HG02870 (cell line): Measurements from ENCODE around the gene STIM2.

ENCODE experiments used
- ATAC-seq: cut with Tn5 transposase; IDR thresholded peaks from one replicate; pipeline ENCODE4 v1.9.1; 2021; ENCODE audit warnings: mild to moderate bottlenecking, moderate library complexity; ENCODE audit not compliant: unreplicated experiment

STIM2 gene

DNA sequence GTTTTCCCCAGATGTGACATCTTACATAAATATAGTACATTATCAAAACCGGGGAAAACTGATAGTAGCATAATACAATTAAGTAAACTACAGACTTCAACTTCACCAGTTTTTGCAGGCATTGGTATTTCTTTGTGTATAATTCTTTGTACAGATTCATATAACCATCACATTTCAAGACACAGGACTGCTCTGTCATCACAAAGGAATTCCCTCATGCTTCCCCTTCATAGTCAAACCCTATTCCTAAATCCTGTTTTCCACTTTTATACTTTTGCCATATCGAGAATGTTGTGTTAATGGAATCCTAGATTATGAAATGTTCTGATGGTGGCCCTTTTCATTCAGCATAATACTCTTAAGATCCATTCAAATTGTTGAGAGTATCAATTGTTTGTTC lies 36.0 kb downstream of the STIM2 start:
- no peak for ATAC-seq

DNA sequence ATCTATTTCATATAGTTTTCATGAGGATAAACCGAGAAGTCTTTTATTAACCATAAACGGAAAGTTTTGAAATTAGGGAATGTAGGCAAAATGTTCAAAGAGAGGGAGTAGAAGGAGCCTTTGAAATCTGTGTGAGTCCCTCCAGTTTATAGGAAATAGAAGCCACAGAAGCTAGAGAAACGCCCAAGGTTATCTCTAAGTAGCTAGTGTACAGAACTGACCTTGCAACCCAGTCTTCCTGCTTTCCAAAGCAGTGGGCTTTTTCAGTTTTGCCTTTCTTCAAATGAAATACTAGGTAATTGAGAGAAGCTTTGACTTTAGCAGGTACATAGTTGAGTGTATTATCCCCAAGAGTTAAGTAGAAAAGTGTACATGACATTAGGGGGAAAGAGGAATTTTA lies 39.4 kb downstream of the STIM2 start:
- ATAC-seq: no peak

DNA sequence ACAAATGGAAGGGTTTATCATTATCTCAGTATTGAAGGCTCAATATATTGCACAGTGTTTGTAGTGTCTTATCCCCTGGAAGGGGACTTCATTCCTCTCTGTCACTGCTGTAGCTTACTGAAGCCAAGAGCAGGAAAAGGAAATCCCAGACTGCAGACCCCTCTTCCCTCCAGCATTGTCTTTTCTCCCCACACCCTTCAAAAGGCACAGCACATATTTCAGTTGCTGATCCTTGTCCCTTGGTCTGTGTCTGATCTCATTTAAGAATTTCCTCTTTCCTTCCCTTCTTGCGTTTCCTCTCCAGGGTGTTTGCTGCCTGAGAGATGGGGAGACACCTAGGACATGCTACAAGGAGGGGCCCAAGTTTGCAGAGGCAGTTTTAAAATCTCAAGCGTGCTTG lies 40.1 kb downstream of the STIM2 start:
- no peak for ATAC-seq

DNA sequence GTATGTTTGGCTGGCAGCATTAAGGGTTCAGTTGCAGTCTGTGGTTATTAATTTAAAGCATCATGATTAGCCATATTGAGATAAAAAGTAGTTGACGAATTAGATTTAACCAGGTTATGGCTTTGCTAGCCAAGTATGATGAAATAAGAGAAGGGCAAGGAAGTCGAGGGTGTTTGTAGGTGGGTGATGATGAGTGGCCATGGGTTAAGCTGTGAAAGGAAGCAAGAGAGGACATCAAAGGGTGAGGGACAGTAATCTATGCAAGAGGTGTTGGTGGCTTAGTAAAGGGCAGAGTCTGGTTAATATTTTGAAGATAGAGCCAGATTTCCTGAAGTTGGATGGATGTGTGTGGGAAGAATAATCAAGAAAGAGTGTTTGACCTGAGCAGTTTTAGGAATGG lies 44.5 kb downstream of the STIM2 start:
- ATAC-seq: no peak

DNA sequence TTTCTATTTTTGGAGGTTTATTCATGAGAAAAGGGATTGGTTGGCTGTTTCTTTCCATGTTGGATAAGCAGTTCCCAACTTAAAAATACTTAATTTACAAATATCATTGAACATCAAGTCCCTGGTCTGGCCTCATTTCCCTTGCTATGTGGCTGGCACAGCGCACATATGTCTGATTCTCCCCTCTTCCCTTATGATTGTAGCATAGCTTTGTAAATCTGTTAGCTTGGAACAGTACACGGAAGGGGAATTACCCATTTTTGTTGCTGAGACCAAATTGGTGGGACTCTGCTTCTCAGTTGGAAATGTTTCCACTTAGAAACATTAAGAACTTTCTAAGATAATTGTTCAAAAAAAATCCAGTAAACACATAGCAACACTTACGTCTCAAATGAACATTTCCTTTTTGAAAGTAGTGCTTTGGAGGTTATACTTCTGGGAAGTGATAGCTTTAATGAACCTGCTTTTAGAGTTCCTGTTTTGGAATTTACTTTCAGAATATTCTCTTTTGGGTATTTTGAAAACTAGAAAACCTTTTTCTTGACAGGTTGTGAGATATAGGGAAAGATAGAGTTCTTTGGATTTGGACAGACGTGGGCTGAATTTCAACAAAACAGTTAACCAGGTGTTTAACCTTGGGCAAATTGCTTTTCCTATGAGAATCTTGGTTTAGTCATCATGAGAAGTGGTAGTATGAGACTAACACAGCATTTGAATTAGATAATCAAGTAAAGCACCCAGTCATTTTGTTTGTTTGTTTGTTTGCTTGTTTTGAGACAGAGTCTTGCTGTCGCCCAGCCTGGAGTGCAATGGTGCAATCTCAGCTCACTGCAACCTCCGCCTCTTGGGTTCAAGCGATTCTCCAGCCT lies 47.3 kb downstream of the STIM2 start:
- peak; percentile 68 for ATAC-seq

DNA sequence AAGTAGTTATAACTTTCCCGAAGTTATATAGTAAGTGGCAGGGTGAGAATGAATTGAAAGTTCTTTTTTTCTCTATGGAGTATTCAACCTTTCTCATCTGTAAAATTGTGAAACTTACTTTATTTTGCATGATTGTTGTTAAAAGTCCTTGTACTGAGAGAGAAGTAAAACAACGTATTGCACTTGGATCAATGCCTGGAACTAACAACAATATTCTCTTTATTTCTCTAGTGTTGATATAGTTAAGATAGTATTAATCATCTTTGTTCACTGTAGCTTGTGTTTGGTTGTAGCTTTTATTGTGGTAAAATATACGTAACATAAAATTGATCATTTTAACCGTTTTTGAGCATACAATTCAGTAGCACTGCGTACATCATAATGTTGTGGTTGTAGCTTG lies 48.7 kb downstream of the STIM2 start:
- no peak for ATAC-seq

DNA sequence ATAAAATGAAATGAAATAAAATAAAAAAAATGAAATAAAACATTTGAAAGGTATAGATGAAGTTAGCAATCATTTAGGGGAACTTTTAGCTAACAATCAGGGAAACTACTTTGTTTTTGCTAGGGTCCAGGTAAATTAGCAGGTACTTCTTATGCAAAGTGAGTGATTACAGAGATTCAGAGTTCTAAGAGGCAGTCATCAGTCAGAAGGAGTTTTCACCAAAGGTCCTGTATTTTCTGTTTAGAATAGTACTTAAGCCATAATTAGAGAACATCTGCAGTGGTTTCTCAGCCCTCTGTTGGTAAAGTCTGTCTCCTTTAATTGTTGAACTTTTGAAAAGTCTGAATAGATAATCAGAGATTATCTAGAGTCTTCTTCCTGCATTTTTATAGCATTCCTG lies 50.6 kb downstream of the STIM2 start:
- ATAC-seq: no peak

DNA sequence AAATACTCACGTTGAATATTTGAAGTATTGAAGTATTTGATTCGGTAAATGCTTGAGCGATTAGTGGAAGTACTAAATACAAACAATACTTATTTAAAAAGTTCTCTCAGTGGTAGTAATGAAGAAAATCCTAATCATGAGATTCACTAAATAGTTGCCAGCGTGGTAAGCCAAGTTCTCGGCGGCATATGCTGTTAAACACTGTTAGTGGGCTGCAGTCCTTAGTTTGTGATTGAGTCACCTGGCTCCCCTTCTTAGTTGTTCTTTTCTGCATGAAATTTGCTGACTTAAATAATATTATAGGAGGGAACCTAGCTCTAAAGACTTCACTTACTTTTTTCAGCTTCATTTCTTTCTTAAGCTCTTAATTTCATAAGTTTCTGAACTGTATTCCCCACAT lies 51.4 kb downstream of the STIM2 start:
- ATAC-seq: no peak

DNA sequence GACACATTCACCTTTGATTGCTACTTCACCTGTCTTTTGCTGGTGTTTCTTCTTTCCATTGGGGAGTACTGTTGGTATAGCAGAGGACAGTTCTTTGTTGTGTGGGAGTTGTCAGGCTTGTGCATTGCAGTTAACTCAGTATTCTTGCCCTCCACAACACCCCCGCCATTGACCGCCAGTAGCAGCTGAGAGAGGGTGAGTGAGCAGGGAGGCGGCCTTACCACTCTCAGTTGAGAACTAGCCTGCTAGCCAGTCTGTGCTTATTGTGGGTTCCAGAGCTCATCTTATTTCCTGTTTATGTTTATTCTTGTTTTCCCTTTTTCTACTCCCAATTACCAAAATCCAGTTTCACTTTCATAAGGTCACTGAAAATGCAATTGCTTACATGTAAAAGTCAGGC lies 52.2 kb downstream of the STIM2 start:
- ATAC-seq: no peak

DNA sequence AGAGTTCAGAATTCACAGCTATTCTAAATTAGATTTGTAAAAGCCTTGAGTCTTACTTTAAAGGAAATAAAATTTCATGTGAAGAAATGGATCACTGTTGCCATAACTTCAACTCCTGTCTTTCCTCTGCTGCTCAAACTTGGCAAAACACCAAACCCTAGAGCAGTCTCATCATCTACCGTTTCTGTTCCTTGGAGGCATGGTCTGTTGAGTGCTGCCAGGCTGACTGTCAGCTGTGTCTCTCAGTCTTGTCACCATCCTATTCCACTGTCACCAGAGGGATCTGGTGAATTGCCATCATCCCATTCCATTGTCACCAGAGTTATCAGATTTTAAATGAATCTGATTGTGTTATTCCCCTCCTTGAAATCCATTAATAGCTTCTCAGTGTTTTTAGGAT lies 55.6 kb downstream of the STIM2 start:
- no peak for ATAC-seq

DNA sequence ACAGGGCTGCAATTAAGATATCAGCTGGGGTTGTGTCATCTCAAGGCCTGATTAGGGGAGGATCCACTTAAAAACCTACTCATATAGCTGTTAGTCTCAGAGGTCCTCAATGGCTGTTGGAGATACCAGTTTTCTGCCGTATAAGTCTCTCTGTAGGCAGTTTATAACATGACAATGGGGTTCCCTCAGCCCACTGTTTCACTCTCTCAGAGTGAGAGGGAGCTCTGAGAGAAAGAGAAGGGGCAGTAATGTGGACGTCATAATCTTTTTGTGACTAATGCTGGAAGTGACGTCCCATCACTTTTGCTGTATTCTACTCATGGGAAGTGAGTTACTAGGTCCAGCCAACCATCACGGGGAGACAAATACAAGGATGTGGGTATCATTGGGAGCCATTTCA lies 70.3 kb downstream of the STIM2 start:
- ATAC-seq: no peak

DNA sequence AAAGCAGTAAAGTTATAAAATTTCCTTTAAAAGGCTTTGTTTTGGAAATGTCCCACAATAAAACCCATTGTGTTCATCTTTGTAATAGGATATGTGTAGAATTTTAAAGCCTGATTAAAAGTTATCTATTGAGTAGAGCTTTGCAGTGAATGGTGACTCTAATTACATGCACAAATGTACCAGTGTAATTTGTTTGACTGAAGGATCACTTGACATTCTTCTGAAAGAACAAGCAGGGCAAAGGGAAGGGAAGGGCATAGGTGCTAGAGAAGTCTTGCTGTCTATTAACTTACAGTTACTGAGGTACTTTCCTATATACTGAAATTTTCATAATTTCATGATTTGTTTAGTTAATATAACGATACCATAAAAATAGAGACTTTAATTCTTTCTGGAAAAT lies 70.8 kb downstream of the STIM2 start:
- no peak for ATAC-seq

DNA sequence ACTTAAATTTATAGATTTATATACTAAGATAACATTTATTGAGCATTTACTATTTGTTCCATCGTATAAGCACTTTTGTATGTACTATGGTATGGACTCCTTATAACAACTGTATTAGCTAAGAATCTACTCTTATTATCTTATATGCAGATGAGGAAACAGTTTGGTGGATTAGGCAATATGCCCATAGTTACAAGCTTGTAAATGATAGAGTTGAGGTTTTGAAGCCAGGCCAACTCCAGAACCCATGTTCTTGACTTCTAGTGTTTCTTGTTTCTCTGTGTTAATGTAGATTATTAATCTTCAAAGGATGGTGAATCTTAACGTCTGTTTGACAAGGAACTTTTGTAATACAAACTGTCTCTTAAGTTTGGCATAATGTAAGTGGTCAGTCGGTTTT lies 71.3 kb downstream of the STIM2 start:
- ATAC-seq: no peak

DNA sequence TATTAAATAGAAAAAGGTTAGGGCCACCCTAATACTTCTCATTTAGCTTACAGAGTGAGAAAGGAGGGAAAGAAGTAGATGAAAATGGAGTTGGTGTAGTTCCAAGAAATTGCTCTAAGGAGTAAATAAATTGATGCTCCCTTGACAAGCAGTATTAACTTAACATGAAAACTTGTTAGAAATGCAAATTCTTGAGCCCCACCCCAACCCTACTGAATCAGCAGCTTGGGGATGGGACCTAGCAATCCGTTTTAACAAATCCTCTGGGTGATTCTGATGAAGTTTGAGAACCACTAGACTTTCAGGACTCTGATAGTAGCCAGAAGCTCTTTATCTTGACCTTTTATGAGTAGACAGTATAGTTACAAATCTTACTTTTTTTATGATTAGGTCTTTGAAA lies 74.8 kb downstream of the STIM2 start:
- no peak for ATAC-seq

DNA sequence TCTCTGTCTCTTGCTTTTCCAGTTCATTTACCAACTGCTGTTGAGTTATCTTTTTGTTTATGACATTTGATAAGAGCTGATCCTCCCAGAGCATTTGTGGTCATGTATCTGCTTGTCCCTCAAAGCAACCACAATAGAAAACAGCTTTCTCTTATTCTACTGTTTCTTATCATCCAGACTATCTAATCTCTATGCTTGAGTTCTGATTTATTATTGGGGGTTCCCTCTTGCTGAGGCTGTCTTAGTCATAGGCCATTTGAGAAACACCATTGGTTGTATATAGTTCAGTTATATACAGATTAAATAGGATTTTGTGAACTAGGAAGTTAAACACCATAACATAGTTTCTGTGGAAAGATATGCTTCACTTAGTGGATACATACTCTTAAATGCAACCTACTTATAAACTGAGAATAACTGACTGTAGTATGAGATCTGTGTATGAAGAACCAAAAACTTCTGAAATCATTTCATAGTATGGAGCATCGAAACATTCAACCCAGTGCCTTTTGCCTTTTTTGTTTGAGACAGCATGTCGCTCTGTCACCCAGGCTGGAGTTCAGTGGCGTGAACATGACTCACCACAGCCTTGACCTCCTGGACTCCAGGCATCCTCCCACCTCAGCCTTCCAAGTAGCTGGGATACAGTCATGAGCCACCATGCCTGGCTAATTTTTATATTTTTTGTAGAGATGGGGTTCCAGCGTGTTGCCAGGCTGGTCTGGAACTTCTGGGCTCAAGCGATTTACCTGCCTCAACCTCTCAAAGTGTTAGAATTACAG lies 75.8 kb downstream of the STIM2 start:
- ATAC-seq: no peak

DNA sequence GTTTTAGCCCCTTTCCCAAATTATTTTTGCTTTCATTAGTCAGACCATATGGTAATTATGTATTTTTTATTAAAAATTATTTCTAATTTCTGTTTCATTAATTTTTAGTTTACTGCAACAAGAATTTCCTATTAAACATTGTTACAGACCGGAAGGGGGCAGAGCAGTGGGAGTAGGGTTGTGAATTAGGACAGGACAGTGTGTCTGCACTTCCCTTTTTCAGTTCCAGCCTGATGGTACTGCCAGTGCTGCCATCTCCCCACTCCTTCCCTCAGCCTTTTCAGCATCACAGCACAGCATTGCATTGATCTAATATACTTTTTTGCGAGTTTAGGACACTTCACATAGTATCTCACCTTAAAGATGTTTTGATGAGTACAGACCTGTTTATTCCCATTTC lies 76.5 kb downstream of the STIM2 start:
- no peak for ATAC-seq

DNA sequence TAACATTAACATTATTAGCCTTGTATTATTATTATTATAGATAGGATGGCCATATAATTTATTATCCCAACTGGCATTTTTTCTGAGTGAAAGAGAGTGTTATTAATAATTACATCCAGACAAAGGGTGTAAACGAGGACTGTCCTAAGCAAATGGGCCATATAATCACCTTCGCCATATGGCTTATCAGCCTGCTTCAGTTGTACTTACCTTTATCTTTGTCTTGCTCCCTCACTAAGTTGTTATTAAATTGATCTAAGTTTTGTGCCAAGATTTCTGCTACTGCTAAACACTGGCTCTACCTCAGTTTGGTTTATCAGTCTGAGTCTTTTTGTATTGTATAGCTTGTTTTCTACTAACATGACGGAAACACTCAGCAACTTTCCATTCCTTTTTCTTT lies 76.9 kb downstream of the STIM2 start:
- no peak for ATAC-seq

DNA sequence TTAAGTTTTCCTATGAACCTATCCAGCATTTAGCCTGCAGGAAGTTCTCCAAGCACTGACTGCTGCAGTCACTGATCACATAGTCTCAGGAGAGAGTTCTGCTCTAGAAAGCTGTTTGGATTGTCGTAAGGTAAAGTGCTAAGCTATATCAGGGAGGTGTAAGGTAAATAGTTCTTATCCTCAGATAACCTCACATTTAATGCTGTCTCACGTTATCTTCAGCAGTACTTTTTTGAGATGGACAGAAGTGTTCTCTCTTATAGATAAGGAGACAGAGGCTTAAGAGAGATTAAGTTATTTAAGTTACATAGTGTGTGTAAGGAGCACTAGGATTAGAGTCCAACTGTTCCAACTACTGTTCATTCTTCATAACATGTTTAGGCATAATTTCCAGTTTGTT lies 77.9 kb downstream of the STIM2 start:
- no peak for ATAC-seq

DNA sequence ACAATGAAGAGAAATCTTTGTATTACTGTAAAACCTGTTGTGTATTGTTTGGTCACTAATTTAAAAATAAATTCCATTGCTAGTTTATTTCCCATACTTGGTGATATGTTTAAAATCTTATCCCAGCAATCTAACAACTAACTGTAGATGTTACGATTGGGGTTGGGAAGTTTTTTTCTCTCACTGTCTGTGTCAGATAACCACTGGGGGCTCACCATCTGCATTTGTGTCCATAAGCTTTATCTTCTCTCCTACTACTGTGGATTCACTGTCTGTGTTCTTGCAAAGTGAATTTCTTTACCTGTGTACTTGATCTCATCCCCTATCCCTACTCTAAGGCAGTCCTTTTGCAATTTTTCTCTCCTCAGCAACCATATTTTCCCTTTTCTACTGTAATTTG lies 81.3 kb downstream of the STIM2 start:
- ATAC-seq: no peak

DNA sequence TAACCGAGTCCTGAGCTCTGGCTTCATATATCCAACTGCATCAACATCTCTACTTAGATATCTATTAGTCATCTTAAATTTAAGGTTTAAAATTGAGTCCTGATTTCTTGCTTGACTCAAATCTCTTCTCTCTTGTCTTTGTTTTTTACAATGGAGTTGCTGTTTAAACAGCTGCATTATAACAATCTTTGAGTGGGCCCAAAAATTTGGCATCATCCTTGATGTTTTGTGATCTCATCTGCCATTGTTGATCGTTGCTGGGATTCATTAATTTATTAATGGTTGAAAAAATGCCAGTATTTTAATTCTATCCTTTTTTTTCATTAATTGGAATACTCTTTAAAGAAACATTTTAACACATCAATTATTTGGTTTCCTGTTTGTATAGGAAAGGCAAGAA lies 82.2 kb downstream of the STIM2 start:
- ATAC-seq: no peak

DNA sequence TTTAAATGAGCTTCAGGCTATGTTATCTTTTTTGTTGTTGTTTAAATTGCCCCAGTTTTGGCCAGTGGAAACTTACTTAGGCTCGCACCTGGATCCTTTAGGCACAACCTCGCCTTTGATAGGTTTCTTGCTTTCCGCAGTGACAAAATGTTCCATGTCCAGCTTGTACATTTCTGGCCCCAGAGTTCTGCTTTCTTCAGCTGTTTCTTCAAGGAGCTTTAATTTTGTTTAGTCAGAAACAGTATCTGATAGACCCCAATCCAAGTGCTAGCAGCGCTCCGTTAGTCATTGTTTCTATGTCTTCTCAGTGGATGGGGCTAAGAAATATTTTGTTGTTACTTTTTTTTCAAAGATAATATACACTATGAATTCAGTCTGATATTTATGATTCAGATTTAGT lies 82.8 kb downstream of the STIM2 start:
- no peak for ATAC-seq

DNA sequence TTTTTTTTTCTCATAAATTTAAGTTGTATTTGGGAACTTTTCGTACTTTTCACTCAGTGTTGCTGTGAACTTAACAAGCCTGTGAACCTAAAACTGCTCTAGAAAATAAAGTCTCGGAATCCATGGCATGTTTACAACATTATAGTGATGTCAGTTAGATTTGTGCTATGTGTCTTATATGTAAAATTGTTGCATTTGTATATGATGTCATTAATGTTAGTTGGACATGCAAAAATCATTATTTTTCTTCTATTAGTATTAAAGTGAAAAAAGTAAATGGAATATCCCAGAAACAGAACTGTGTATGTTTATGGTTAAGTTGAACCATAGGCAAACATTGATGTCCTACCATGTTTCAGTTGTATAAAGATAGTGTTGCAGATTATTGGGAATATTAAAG lies 85.2 kb downstream of the STIM2 start:
- no peak for ATAC-seq
